ENCODE results near the gene LNX1.

GRCh38 chr4:53535567-53535966, 55.7 kb downstream of the LNX1 start:
- TF ChIP-seq MEIS1 (CRISPR knock-in tag; IDR thresholded peaks at IDR 0.05; ENCODE audit: borderline replicate concordance) (no peak), ZNF17 (CRISPR knock-in tag; IDR thresholded peaks at IDR 0.05) (no peak), CTCF (CRISPR knock-in tag; IDR thresholded peaks at IDR 0.05) (no peak), RBFOX2 (IDR thresholded peaks at IDR 0.05; ENCODE audit: low read depth, low read length) (no peak), KLF6 (CRISPR knock-in tag; IDR thresholded peaks at IDR 0.05) (no peak)

Data from HepG2 (cell line).